GM18909 (cell line): ENCODE measurements around the gene IFI30.
"Not testable (repeated sequence)": the region's sequence is repeated elsewhere in the genome, so short reads cannot be mapped to it uniquely, and the experiment has no call there.

Source experiments
- ATAC-seq: cut with Tn5 transposase; IDR thresholded peaks from one replicate; pipeline ENCODE4 v1.9.1; 2021; ENCODE audit warnings: mild to moderate bottlenecking; ENCODE audit not compliant: unreplicated experiment, poor library complexity

Gene IFI30

DNA sequence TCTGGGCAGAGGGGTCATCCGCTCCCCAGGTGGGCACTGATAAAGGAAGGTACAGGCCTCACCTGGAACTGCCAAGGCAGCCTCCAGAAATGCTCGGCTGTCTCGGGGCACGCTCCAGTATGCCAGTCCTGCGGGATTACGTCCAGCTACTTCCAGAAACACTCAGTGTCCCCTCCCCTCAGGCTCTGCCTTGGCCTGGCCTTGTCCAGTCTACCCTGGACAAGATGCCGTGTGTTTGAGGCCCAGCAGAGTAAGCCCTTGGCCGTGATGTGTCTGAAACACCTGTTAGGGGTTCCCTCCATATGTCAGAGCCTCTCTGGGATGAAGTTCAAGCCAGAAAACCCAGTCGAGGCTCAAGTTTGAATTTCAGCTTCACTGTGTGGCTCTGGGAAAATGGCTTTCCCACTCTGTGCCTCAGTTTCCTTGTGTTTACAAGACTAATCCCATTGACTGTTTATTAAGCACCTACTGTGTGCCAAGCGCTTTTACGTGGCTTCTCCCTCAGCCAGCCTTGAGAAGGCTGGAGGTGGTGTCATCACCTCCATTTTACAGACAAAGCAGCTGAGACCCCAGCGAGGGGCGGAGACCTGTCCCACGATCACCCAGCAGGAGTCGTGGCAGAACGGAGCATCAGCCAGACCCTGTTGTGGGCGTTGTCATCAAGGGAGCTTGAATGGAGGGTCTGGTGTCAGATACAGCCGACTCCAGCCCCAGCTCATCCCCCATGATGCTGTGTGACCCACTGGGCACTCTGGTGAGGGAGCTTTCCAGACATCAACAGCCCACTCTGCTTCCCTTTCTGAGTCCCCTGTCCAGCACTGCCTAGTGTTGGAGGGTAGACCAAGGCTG lies 22.6 kb upstream of the IFI30 start:
- no peak for ATAC-seq

DNA sequence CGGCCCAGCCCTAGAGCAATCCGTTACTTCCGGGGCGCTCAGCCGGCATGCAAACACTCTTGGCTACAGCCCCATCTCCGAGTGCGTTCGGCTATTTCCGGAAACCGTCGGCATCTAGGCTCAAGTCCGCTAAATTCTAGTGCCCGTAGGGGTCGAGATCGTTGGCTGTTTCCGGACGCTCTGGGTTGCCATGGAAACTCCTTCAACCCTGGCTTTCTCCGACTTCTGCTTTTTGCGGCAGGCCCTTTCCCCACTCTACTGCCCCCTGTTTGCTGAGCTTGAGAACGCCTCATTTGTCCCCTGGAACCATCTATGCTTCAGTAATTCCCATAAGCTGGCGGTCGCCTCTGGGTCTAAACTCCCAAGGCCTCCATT lies 21.2 kb upstream of the IFI30 start:
- ATAC-seq = peak; percentile 68

GRCh38 chr19:18152817-18153555 lies 20.6 kb upstream of the IFI30 start, which contains the start of gene PIK3R2:
TSS of gene PIK3R2 (plus strand) at chr19:18153163. CDS start at chr19:18155880, 2,717 bp downstream.
- peak; percentile 82 for ATAC-seq

- ATAC-seq = no peak
Measured at GRCh38 chr19:18153556-18154134, 20.0 kb upstream of the IFI30 start.

DNA sequence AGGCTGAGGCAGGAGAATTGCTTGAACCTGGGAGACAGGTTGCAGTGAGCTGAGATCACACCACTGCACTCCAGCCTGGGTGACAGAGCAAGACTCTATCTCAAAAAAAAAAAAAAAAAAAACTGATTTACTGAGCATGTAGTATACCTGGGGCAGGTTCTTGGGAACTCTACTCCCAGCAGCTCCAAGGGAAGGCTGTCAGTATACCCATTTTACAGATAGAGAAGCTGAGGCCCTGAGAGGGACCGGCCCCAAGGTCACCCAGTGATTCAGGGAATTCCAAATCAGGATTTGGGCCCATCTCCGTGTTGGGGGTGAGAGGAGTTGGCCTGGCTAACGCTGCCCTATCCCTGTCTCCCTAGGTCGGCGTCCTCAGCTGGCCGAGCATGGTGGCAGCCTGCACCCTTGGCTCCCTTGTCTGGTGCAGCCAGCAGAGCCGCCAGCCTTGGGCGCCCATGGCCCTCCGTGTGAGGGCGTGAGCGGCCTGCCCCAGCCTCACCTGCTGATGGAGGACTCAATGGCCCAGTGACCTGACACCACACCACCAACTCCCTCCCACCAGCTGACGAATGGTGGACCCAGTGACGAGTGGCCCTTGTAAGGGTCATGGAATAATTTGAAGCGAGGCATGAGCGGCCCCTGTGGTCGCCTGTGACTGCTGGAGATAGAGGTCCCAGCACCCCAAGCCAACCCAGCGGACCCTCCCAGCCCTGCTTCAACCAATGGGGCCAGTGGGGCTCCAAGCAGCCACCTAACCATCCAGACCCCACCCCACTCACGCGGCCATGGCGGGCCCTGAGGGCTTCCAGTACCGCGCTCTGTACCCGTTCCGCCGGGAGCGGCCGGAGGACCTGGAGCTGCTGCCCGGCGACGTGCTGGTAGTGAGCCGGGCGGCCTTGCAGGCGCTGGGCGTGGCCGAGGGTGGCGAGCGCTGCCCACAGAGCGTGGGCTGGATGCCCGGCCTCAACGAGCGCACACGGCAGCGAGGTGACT lies 18.2 kb upstream of the IFI30 start:
- ATAC-seq = no peak

DNA sequence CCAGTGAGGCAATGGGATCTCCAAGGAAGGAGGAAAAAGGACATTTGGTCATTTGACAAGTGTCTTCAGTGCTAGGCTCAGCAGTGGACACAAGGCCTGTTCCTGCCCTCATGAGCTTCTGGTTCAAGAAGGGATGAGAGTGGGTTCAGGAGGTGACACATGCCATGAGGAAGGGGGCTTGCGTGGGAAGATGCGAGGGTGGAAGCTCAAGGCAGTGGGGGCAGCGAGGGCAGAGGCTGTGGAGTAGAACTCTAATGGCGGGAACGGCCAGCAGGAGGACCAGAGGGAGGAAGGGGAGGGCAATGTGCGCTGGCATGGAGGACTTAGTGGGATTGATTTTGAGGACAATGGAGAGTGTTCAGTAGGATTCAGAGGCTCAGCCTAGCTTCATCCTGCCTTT lies 17.3 kb upstream of the IFI30 start:
- ATAC-seq = no peak

GRCh38 chr19:18156841-18157464 lies 16.7 kb upstream of the IFI30 start:
- no peak for ATAC-seq

GRCh38 chr19:18157465-18158063 lies 16.0 kb upstream of the IFI30 start:
- ATAC-seq = no peak

- ATAC-seq = no peak
Measured at GRCh38 chr19:18158467-18158866, 15.1 kb upstream of the IFI30 start.

GRCh38 chr19:18159059-18159616 lies 14.5 kb upstream of the IFI30 start:
- not testable (repeated sequence) for ATAC-seq

- ATAC-seq = no peak
Measured at GRCh38 chr19:18159810-18160209, 13.8 kb upstream of the IFI30 start.

DNA sequence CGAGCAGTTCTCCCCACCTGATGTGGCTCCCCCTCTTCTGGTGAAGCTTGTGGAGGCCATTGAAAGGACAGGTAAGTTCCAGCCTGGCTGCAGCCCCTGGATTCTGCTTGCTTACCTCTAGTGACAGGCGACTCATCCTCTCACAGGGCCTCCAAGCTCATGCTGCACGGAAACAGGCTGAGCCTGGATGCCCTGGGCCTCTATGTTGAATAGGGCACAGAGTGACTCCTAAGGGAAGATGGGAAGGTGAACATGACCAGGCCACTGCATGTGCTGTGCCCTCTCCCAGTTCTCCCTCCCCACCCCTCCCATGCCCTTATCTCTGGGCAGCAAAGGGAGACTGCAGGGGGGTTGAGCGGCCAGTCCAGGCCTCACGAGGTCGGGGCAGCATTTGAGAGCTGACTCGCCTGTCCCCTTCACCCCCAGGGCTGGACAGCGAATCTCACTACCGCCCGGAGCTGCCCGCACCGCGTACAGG lies 13.1 kb upstream of the IFI30 start:
- no peak for ATAC-seq

GRCh38 chr19:18160971-18161635 lies 12.5 kb upstream of the IFI30 start:
- peak; percentile 71 for ATAC-seq

DNA sequence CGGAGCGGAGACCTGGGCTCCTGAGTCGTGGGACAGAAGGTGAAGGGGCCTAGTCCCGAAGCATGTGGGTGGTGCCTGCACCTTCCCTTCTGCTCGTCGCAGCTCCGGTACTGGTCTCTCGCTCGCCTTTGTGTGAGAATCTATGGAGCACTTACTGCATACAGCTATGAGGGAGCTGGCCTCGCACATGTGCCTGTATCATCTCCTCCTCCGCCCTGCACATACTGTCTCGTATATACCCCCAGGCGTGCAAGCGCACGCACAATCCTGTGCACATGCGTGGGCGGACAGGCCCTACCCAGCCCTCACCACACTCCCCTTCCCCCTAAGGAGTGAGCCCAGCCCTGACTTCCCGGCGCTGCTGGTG lies 12.0 kb upstream of the IFI30 start:
- ATAC-seq = peak; percentile 27

DNA sequence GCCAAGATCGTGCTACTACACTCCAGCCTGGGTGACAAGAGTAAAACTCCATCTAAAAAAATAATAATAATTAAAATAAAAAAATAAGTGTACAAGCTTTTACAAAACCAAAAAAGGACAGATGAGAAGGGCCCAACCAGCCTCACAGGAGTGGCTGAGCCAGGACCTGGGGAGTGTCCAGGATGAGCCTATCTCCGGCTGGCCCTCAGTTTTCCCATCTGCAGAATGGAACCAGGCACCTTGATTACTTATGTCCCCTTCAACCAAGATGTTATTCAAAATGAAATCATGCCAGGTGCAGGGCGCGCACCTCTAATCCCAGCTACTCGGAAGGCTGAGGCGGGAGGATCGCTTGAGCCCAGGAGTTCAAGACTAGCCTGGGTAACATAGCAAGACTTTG lies 9.5 kb upstream of the IFI30 start:
- no peak for ATAC-seq

DNA sequence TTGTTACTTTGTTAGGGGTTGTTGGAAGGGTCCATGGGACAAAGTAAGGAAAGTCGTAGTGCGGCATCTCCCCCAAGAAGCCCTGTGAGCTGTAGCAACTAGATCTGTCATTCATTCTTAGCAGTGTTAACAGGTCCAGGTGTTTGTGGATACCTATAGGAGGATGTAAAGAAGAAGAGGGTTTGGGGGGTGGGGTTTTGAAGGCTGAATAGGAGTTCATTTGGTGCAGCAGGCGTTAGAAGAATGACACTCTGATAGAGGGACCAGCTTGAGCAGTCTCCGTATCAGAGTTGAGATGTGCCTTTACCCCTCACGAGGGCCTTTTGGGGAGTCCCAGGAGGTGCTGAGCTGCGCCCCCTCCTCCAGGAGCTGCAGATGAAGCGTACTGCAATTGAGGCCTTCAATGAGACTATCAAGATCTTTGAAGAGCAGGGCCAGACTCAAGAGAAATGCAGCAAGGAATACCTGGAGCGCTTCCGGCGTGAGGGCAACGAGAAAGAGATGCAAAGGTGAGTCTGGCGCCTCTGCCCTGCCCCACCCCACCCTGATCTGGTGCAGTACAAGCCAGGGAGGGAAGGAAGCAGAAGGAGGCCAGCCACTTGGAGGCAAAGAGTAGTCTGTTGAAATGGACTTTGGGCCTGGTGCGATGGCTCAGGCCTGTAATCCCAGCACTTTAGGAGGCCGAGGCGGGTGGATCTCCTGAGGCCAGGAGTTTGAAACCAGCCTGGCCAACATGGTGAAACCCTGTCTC lies 7.6 kb upstream of the IFI30 start:
- ATAC-seq = no peak

GRCh38 chr19:18167011-18167410 lies 6.6 kb upstream of the IFI30 start:
- ATAC-seq = no peak
